HepG2 (cell line): Measurements from ENCODE around the gene XPR1. TPM values are rescaled to one million over a fixed set of nuclear protein-coding genes. Genes with fewer than 3 reads are reported as not detected.

ENCODE experiments used
- ATAC-seq: fragments of 200-7000 bp; cut with Tn5 transposase; 3 replicates; pipeline ENCODE4 v1.9.1; 2020; ENCODE audit warnings: mild to moderate bottlenecking, moderate library complexity
- BruUV-seq: library from RNA; stranded (reverse); fragments of 400-500 nt; replicated peaks from 2 replicates; lab custom pipeline; 2021; lab: Mats Ljungman, UMichigan
- CTCF ChIA-PET: fragments of 300-600 bp; formaldehyde crosslinking; extraction: SDS; loops from one replicate; lab custom pipeline; 2021; ENCODE audit warnings: low total read pairs, inconsistent platforms, low intra/inter-chr PET ratio; lab: Yijun Ruan, JAX
- POLR2A ChIA-PET: fragments of 350-600 bp; sonication (Branson Sonifier 250); formaldehyde crosslinking; loops from one replicate; lab custom pipeline; 2020; ENCODE audit warnings: antibody characterized with exemption, inconsistent platforms; lab: Yijun Ruan, JAX
- DNase-seq: peaks from one replicate; pipeline ENCODE4 v3.0.0-alpha.2; 2015; ENCODE audit warnings: low spot score
- FAIRE-seq: peaks from 3 replicates; lab custom pipeline; 2011; peaks lifted over from hg19 to GRCh38; lab: Jason Lieb, UNC
- H2AFZ ChIP-seq: one replicate; pipeline ENCODE4 v1.6.1; 2011; ENCODE audit warnings: low read length, inconsistent platforms
- H3K27ac ChIP-seq: fragments of 300-600 bp; 3 replicates; pipeline ENCODE4 v1.8.0; 2011; ENCODE audit warnings: mixed run types, mild to moderate bottlenecking, mixed read lengths, low read length, inconsistent platforms; ENCODE audit not compliant: insufficient read depth; ENCODE audit errors: extremely low read length
- H3K27me3 ChIP-seq, 2 experiments: fragments of 200-600 bp in 1 of 2; 2 replicates in 1 of 2; 3 replicates in 1 of 2; pipeline versions ENCODE4 v1.6.0 to v1.8.0; 2011; ENCODE audit warnings: low read length in 2 of 2, mild to moderate bottlenecking in 2 of 2, moderate library complexity in 2 of 2, inconsistent platforms in 1 of 2; ENCODE audit not compliant: insufficient read depth in 2 of 2, control insufficient read depth in 1 of 2
- H3K36me3 ChIP-seq, 2 experiments: fragments of 200-600 bp in 1 of 2; replicated peaks in 1 of 2; 2 replicates in 1 of 2; 3 replicates in 1 of 2; pipeline versions ENCODE4 v1.5.1 to v1.8.0; 2011; ENCODE audit warnings: low read length in 2 of 2, inconsistent platforms in 1 of 2; ENCODE audit not compliant: insufficient read depth in 2 of 2, control insufficient read depth in 1 of 2
- H3K4me1 ChIP-seq: 2 replicates; pipeline ENCODE4 v1.5.1; 2012; ENCODE audit warnings: low read length, inconsistent platforms; ENCODE audit not compliant: insufficient read depth
- H3K4me2 ChIP-seq: 2 replicates; pipeline ENCODE4 v1.6.0; 2011; ENCODE audit warnings: low read depth, low read length, inconsistent platforms
- H3K4me3 ChIP-seq, 3 experiments: fragments of 200-600 bp in 1 of 3; sonication (generic), shearing (Covaris generic) in 1 of 3; replicated peaks in 1 of 3; 2 replicates each; pipeline ENCODE4 v1.5.1; 2011 to 2016; ENCODE audit warnings: low read length in 3 of 3, inconsistent platforms in 2 of 3, low read depth in 2 of 3, mild to moderate bottlenecking in 2 of 3, control low read depth in 1 of 3, mixed read lengths in 1 of 3; ENCODE audit not compliant: insufficient read depth in 1 of 3
- H3K79me2 ChIP-seq: one replicate; pipeline ENCODE4 v1.6.1; 2011; ENCODE audit warnings: low read length, inconsistent platforms; ENCODE audit not compliant: insufficient read depth
- H3K9ac ChIP-seq: 2 replicates; pipeline ENCODE4 v1.6.0; 2011; ENCODE audit warnings: mild to moderate bottlenecking, low read depth, low read length, inconsistent platforms; ENCODE audit not compliant: insufficient read depth
- H3K9me3 ChIP-seq: 2 replicates; pipeline ENCODE4 v1.5.1; 2012; ENCODE audit warnings: mild to moderate bottlenecking, low read length
- H4K20me1 ChIP-seq: 2 replicates; pipeline ENCODE4 v1.6.0; 2011; ENCODE audit warnings: inconsistent platforms, mild to moderate bottlenecking, low read length, moderate library complexity; ENCODE audit not compliant: insufficient read depth
- CEBPG ChIP-seq: IDR thresholded peaks from 2 replicates; pipeline ENCODE4 v1.6.1; 2016
- E2F2 ChIP-seq: sonication (generic); formaldehyde crosslinking; IDR thresholded peaks from 2 replicates; pipeline ENCODE4 v1.4.0; 2020; ENCODE audit warnings: missing genetic modification reagents, borderline replicate concordance
- ETV6 ChIP-seq: sonication (generic); formaldehyde crosslinking; conservative IDR thresholded peaks from 2 replicates; pipeline ENCODE4 v1.4.0; 2020; ENCODE audit warnings: missing genetic modification reagents
- GATAD1 ChIP-seq: IDR thresholded peaks from 2 replicates; pipeline ENCODE4 v1.6.1; 2016; ENCODE audit warnings: missing genetic modification reagents, missing compliant biosample characterization
- KDM3A ChIP-seq: IDR thresholded peaks from 2 replicates; pipeline ENCODE4 v1.6.1; 2018; ENCODE audit warnings: low read depth, missing compliant biosample characterization
- KMT2B ChIP-seq: IDR thresholded peaks from 2 replicates; pipeline ENCODE4 v1.6.1; 2016; ENCODE audit warnings: missing genetic modification reagents, missing compliant biosample characterization
- ONECUT2 ChIP-seq: sonication (generic); formaldehyde crosslinking; IDR thresholded peaks from 2 replicates; pipeline ENCODE4 v1.4.0; 2020; ENCODE audit warnings: missing genetic modification reagents
- POLR2AphosphoS2 ChIP-seq: IDR thresholded peaks from 2 replicates; pipeline ENCODE4 v1.6.1; 2011; ENCODE audit warnings: low read depth, low read length, improper control_type of control experiment
- POLR2AphosphoS5 ChIP-seq: IDR thresholded peaks from 2 replicates; pipeline ENCODE4 v1.6.1; 2012; ENCODE audit warnings: low read depth, low read length
- REL ChIP-seq: sonication (generic); formaldehyde crosslinking; conservative IDR thresholded peaks from 2 replicates; pipeline ENCODE4 v1.8.0; 2022; ENCODE audit warnings: mild to moderate bottlenecking, missing genetic modification reagents, moderate library complexity
- ZNF234 ChIP-seq: sonication (generic); formaldehyde crosslinking; conservative IDR thresholded peaks from 2 replicates; pipeline ENCODE4 v1.5.1; 2020; ENCODE audit warnings: mild to moderate bottlenecking, missing genetic modification reagents
- ZNF616 ChIP-seq: sonication (generic); formaldehyde crosslinking; IDR thresholded peaks from 2 replicates; pipeline ENCODE4 v1.5.0; 2020; ENCODE audit warnings: low read depth, mild to moderate bottlenecking, missing genetic modification reagents
- WGBS: methylation state at CpG from one replicate; pipeline ENCODE4 v1.1.6; 2017; ENCODE audit warnings: low lambda C conversion rate; 5-methylcytosine and 5-hydroxymethylcytosine counted together
- in situ Hi-C: cut with HindIII; loops from 2 replicates; pipeline ENCODE4 v1.10.0; 2017; ENCODE audit warnings: low pct_unique_long_range_greater_than_20kb; ENCODE audit not compliant: extremely low pct_ligation_motif_present
- intact Hi-C: fragments of 100-400 bp; cut with micrococcal nuclease; formaldehyde crosslinking; loops from one replicate; pipeline ENCODE4 v1.10.0; 2022; ENCODE audit not compliant: unreplicated experiment
- polyA plus RNA-seq, 8 experiments: library from polyadenylated mRNA; depleted of rRNA in 3 of 8; stranded (reverse) in 7 of 8; unstranded in 1 of 8; fragments of >200 nt; fragmentation: Illumina TruSeq in 4 of 8; extraction: Trizol in 4 of 8; gene quantifications; 2 replicates each; pipeline versions ENCODE4 v1.2.1 to v1.2.3, GENCODE V29; 2011 to 2016; ENCODE audit warnings: low read depth in 4 of 8, missing spikeins in 1 of 8, mixed read lengths in 1 of 8; ENCODE audit not compliant: insufficient read depth in 1 of 8
- total RNA-seq, 5 experiments: library from RNA; depleted of rRNA; stranded (reverse); fragments of >200 nt; fragmentation: Illumina TruSeq; extraction: Trizol; gene quantifications; 2 replicates each; pipeline ENCODE4 v1.2.3, GENCODE V29; 2016; ENCODE audit warnings: low read depth in 1 of 5
- TF ChIP-seq, protein P1 (sequence below): sonication (generic); formaldehyde crosslinking; IDR thresholded peaks from 2 replicates; pipeline ENCODE4 v1.8.0; 2022; ENCODE audit warnings: missing genetic modification reagents, low read depth, mild to moderate bottlenecking, borderline replicate concordance

XPR1 gene
- total and polyA plus RNA-seq, 2 of the 13 experiments (the other 11 are each of a cell fraction or from before 2014, with no cell fraction given) = 22.3 to 23.6 TPM

GRCh38 chr1:180921386-180921785, 289.6 kb downstream of the XPR1 start:
- no peaks in the 10 kb centered on the region for H3K79me2 ChIP-seq
- H3K27ac ChIP-seq = no peak overlapping the region
- ATAC-seq (no peak), DNase-seq (no peak), FAIRE-seq (no peak)
- no TSS peak for BruUV-seq
- H3K36me3 ChIP-seq = no peaks in the 10 kb centered on the region
- peaks cover 5 to 16% of the 10 kb centered on the region in 2 experiments; a peak in 4 of 5 replicates for H3K27me3 ChIP-seq
- TF ChIP-seq CEBPG (CRISPR knock-in tag) (no peak), E2F2 (CRISPR knock-in tag) (no peak), REL (CRISPR knock-in tag) (no peak), POLR2AphosphoS2 (no peak), POLR2AphosphoS5 (no peak), ZNF234 (no peak), KDM3A (CRISPR knock-in tag) (no peak), ETV6 (CRISPR knock-in tag) (no peak), ONECUT2 (no peak), KMT2B (CRISPR knock-in tag) (no peak), ZNF616 (no peak), GATAD1 (no peak)
- TF ChIP-seq, protein P1, sequence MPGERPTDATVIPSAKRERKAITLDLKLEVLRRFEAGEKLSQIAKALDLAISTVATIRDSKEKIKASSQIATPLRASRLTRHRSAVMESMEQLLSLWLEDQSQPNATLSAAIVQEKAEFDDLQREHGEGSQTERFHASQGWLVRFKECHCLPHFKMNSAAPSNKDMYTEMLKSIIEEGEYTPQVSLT (CRISPR knock-in tag) = no peak
- ChIA-PET CTCF (no interaction called here), POLR2A (no interaction called here)
- H3K9ac ChIP-seq = no peak overlapping the region
- in situ Hi-C loops (no loop called here), intact Hi-C loops (no loop called here)
- no peaks in the 10 kb centered on the region for H3K9me3 ChIP-seq
- 77% methylated on average over 5 of the region's 6 CpGs for WGBS
- H3K4me3 ChIP-seq = no peak overlapping the region
- H2AFZ ChIP-seq = no peak overlapping the region
- no peak overlapping the region for H3K4me2 ChIP-seq
- no peaks in the 10 kb centered on the region for H4K20me1 ChIP-seq
- peaks cover 60% of the 10 kb centered on the region for H3K4me1 ChIP-seq
